NCI-H187 treated with DMSO at 0.1 percent for 48 hours (cell line): Measurements from ENCODE around the gene MEOX2.

ENCODE experiments used
- DNase-seq: peaks from one replicate; lab custom pipeline; 2025; lab: John Stamatoyannopoulos, UW

MEOX2 gene

GRCh38 chr7:15686295-15686956 lies at the start of gene MEOX2:
Gene MEOX2, minus strand, starts transcription at chr7:15686683. Its CDS starts 281 bp downstream, at chr7:15686402.
- DNase-seq = no peak

GRCh38 chr7:15729746-15730145 lies 43.3 kb upstream of the MEOX2 start:
- no peak for DNase-seq

GRCh38 chr7:15725051-15725450 lies 38.6 kb upstream of the MEOX2 start:
- DNase-seq = no peak

- no peak for DNase-seq
These were observed 37.4 kb upstream of the MEOX2 start for GRCh38 chr7:15723841-15724240.

- no peak for DNase-seq
These were observed 34.5 kb upstream of the MEOX2 start for GRCh38 chr7:15720849-15721471.

- DNase-seq = no peak
These were observed 32.8 kb upstream of the MEOX2 start for GRCh38 chr7:15719311-15719710.

- DNase-seq = no peak
These were observed 29.0 kb upstream of the MEOX2 start for GRCh38 chr7:15715435-15715834.

- DNase-seq = no peak
These were observed 23.5 kb upstream of the MEOX2 start for GRCh38 chr7:15709978-15710377.

GRCh38 chr7:15707570-15707969 lies 21.1 kb upstream of the MEOX2 start:
- DNase-seq = no peak

- no peak for DNase-seq
These were observed 17.2 kb upstream of the MEOX2 start for GRCh38 chr7:15703732-15704131.

- no peak for DNase-seq
These were observed 6.1 kb upstream of the MEOX2 start for GRCh38 chr7:15692501-15693020.

- no peak for DNase-seq
These were observed 2.4 kb upstream of the MEOX2 start for GRCh38 chr7:15688911-15689310.

- DNase-seq = no peak
These were observed 1.8 kb upstream of the MEOX2 start for GRCh38 chr7:15688279-15688626.

- DNase-seq = no peak
These were observed 1.2 kb upstream of the MEOX2 start for GRCh38 chr7:15687546-15688278.

- DNase-seq = no peak
These were observed 568 bp upstream of the MEOX2 start for GRCh38 chr7:15686957-15687545.

GRCh38 chr7:15685358-15686294 lies 857 bp downstream of the MEOX2 start:
- DNase-seq = no peak

GRCh38 chr7:15684871-15685270 lies 1.6 kb downstream of the MEOX2 start:
- no peak for DNase-seq

- no peak for DNase-seq
These were observed 2.2 kb downstream of the MEOX2 start for GRCh38 chr7:15684111-15684800.

- no peak for DNase-seq
These were observed 3.7 kb downstream of the MEOX2 start for GRCh38 chr7:15682751-15683245.

GRCh38 chr7:15682111-15682510 lies 4.4 kb downstream of the MEOX2 start:
- DNase-seq = no peak

- DNase-seq = no peak
These were observed 4.9 kb downstream of the MEOX2 start for GRCh38 chr7:15681631-15682030.
